ENCODE data around the gene LPCAT1. TPM values are rescaled to one million over a fixed set of nuclear protein-coding genes. Genes with fewer than 3 reads are reported as not detected.
"Not testable (repeated sequence)": the region's sequence is repeated elsewhere in the genome, so short reads cannot be mapped to it uniquely, and the experiment has no call there.

Gene LPCAT1
- total RNA-seq, 2 donors from 2014 or later: 78.5 to 124 TPM

GRCh38 chr5:1506242-1507013 lies 17.3 kb downstream of the LPCAT1 start:
- peaks cover 15% of the 10 kb centered on the region for H3K36me3 Mint-ChIP-seq (ENCODE audit: low read depth)
- no peaks in the 10 kb centered on the region for H3K27me3 ChIP-seq (ENCODE audit: control insufficient read depth, insufficient read depth, low read length, poor library complexity, severe bottlenecking)
- H3K4me1 Mint-ChIP-seq: peaks cover 15% of the 10 kb centered on the region
- H3K4me3 ChIP-seq (ENCODE audit: low read length): no peak overlapping the region
- no peaks in the 10 kb centered on the region for H3K4me1 ChIP-seq (ENCODE audit: control insufficient read depth, insufficient read depth, low read length)
- no peaks in the 10 kb centered on the region for H3K27me3 Mint-ChIP-seq (ENCODE audit: insufficient read depth)
- H3K36me3 ChIP-seq (ENCODE audit: control insufficient read depth, insufficient read depth, low read length): no peaks in the 10 kb centered on the region
- no peak overlapping the region for H3K9ac ChIP-seq (ENCODE audit: extremely low read depth, low read length, poor library complexity, severe bottlenecking)
- WGBS, 2 experiments (ENCODE audit: insufficient coverage in 1 of 2, insufficient read length in 1 of 2): 85 to 92% methylated on average over 9 to 20 of the region's 20 CpGs
- no peak overlapping the region for H3K4me3 Mint-ChIP-seq
- no peaks in the 10 kb centered on the region for H3K9me3 ChIP-seq (ENCODE audit: control insufficient read depth, low read length)
- H3K9me3 Mint-ChIP-seq: no peaks in the 10 kb centered on the region
- TF ChIP-seq, protein P1, sequence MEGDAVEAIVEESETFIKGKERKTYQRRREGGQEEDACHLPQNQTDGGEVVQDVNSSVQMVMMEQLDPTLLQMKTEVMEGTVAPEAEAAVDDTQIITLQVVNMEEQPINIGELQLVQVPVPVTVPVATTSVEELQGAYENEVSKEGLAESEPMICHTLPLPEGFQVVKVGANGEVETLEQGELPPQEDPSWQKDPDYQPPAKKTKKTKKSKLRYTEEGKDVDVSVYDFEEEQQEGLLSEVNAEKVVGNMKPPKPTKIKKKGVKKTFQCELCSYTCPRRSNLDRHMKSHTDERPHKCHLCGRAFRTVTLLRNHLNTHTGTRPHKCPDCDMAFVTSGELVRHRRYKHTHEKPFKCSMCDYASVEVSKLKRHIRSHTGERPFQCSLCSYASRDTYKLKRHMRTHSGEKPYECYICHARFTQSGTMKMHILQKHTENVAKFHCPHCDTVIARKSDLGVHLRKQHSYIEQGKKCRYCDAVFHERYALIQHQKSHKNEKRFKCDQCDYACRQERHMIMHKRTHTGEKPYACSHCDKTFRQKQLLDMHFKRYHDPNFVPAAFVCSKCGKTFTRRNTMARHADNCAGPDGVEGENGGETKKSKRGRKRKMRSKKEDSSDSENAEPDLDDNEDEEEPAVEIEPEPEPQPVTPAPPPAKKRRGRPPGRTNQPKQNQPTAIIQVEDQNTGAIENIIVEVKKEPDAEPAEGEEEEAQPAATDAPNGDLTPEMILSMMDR (conservative IDR thresholded peaks at IDR 0.05): no peak
- DNase-seq: no peak
- peak overlapping the region; percentile 7 for H3K27ac ChIP-seq (ENCODE audit: low read depth, low read length)
- H3K27ac Mint-ChIP-seq: peak overlapping the region; percentile 52

- Histone ChIP-seq H3K36me3 (ENCODE audit: control insufficient read depth, insufficient read depth, low read length) (peaks cover 3% of the 10 kb centered on the region), H3K27me3 (ENCODE audit: control insufficient read depth, insufficient read depth, low read length, poor library complexity, severe bottlenecking) (no peaks in the 10 kb centered on the region), H3K27ac (ENCODE audit: low read depth, low read length) (peak overlapping the region; percentile 7), H3K9ac (ENCODE audit: extremely low read depth, low read length, poor library complexity, severe bottlenecking) (no peak overlapping the region), H3K9me3 (ENCODE audit: control insufficient read depth, low read length) (no peaks in the 10 kb centered on the region), H3K4me3 (ENCODE audit: low read length) (no peak overlapping the region), H3K4me1 (ENCODE audit: control insufficient read depth, insufficient read depth, low read length) (no peaks in the 10 kb centered on the region)
- H3K4me3 Mint-ChIP-seq: no peak overlapping the region
- TF ChIP-seq, protein P1 (conservative IDR thresholded peaks at IDR 0.05): no peak
- peak overlapping the region; percentile 40 for H3K27ac Mint-ChIP-seq
- DNase-seq: no peak
- peaks cover 15% of the 10 kb centered on the region for H3K36me3 Mint-ChIP-seq (ENCODE audit: low read depth)
- H3K27me3 Mint-ChIP-seq (ENCODE audit: insufficient read depth): no peaks in the 10 kb centered on the region
- 92% methylated on average over 10 to 24 of the region's 24 CpGs for WGBS, 2 experiments (ENCODE audit: insufficient coverage in 1 of 2, insufficient read length in 1 of 2)
- H3K9me3 Mint-ChIP-seq: no peaks in the 10 kb centered on the region
- peaks cover 15% of the 10 kb centered on the region for H3K4me1 Mint-ChIP-seq
Measured at GRCh38 chr5:1505506-1506241, 18.1 kb downstream of the LPCAT1 start.

- 85 to 87% methylated on average over 12 to 14 of the region's 14 CpGs for WGBS, 2 experiments (ENCODE audit: insufficient coverage in 1 of 2, insufficient read length in 1 of 2)
- peaks cover 15% of the 10 kb centered on the region for H3K4me1 Mint-ChIP-seq
- not testable (repeated sequence) for H3K9me3 ChIP-seq (ENCODE audit: control insufficient read depth, low read length); H3K4me3 ChIP-seq (ENCODE audit: low read length); H3K27me3 ChIP-seq (ENCODE audit: control insufficient read depth, insufficient read depth, low read length, poor library complexity, severe bottlenecking); H3K27ac Mint-ChIP-seq; H3K9ac ChIP-seq (ENCODE audit: extremely low read depth, low read length, poor library complexity, severe bottlenecking); H3K4me3 Mint-ChIP-seq; H3K9me3 Mint-ChIP-seq; H3K4me1 ChIP-seq (ENCODE audit: control insufficient read depth, insufficient read depth, low read length); H3K36me3 ChIP-seq (ENCODE audit: control insufficient read depth, insufficient read depth, low read length); H3K27me3 Mint-ChIP-seq (ENCODE audit: insufficient read depth); H3K27ac ChIP-seq (ENCODE audit: low read depth, low read length); DNase-seq
- peaks cover 15% of the 10 kb centered on the region for H3K36me3 Mint-ChIP-seq (ENCODE audit: low read depth)
Measured at GRCh38 chr5:1505089-1505488, 18.7 kb downstream of the LPCAT1 start.

Data from endodermal cell (in vitro differentiated cells).